Loucy (cell line): ENCODE results near the gene PDGFD.

ENCODE experiments used
- H2AFZ ChIP-seq: fragments of 200-600 bp; sonication (generic); 2 replicates; pipeline ENCODE4 v1.6.0; 2016; ENCODE audit warnings: antibody characterized with exemption, mild to moderate bottlenecking, low read length, moderate library complexity
- H3F3A ChIP-seq: fragments of 200-600 bp; 2 replicates; pipeline ENCODE4 v1.6.0; 2016; ENCODE audit warnings: antibody characterized with exemption, low read depth, mild to moderate bottlenecking
- H3K27me3 ChIP-seq: fragments of 200-600 bp; sonication (generic); 2 replicates; pipeline ENCODE4 v1.6.1; 2014; ENCODE audit warnings: low read length, mild to moderate bottlenecking; ENCODE audit not compliant: insufficient read depth, poor library complexity, severe bottlenecking
- H3K36me3 ChIP-seq: fragments of 200-600 bp; sonication (generic); 2 replicates; pipeline ENCODE4 v1.6.1; 2016; ENCODE audit warnings: low read length; ENCODE audit not compliant: insufficient read depth
- H3K4me1 ChIP-seq: fragments of 200-600 bp; sonication (generic); 2 replicates; pipeline ENCODE4 v1.5.1; 2014; ENCODE audit warnings: low read length, mild to moderate bottlenecking; ENCODE audit not compliant: insufficient read depth, poor library complexity, severe bottlenecking
- H3K4me2 ChIP-seq: fragments of 200-600 bp; sonication (generic); 2 replicates; pipeline ENCODE4 v1.6.0; 2014; ENCODE audit warnings: antibody characterized with exemption, low read length, low read depth, mild to moderate bottlenecking; ENCODE audit not compliant: poor library complexity, severe bottlenecking
- H3K4me3 ChIP-seq: fragments of 200-600 bp; sonication (generic); 2 replicates; pipeline ENCODE4 v1.5.1; 2014; ENCODE audit warnings: low read length, mild to moderate bottlenecking, mixed read lengths; ENCODE audit not compliant: poor library complexity, severe bottlenecking
- H3K79me2 ChIP-seq: fragments of 200-600 bp; sonication (generic); 2 replicates; pipeline ENCODE4 v1.6.1; 2014; ENCODE audit warnings: low read length; ENCODE audit not compliant: insufficient read depth
- H3K9ac ChIP-seq: fragments of 200-600 bp; sonication (generic); 2 replicates; pipeline ENCODE4 v1.6.0; 2014; ENCODE audit warnings: mild to moderate bottlenecking, low read depth, low read length, moderate library complexity; ENCODE audit not compliant: poor library complexity, severe bottlenecking
- H3K9me2 ChIP-seq: fragments of 200-600 bp; sonication (generic); replicated peaks from 2 replicates; pipeline ENCODE4 v1.6.1; 2016; ENCODE audit warnings: low read depth, low read length, mixed read lengths
- H3K9me3 ChIP-seq: fragments of 200-600 bp; sonication (generic); 2 replicates; pipeline ENCODE4 v1.6.1; 2014; ENCODE audit warnings: mild to moderate bottlenecking, antibody characterized with exemption, low read length, low read depth; ENCODE audit not compliant: insufficient read depth
- H4K20me1 ChIP-seq: fragments of 200-600 bp; sonication (generic); 2 replicates; pipeline ENCODE4 v1.6.0; 2014; ENCODE audit warnings: antibody characterized with exemption, low read length, mild to moderate bottlenecking; ENCODE audit not compliant: insufficient read depth, poor library complexity, severe bottlenecking
- EZH2phosphoT487 ChIP-seq: fragments of 200-600 bp; IDR thresholded peaks from 2 replicates; pipeline ENCODE4 v1.6.1; 2018; ENCODE audit warnings: antibody characterized with exemption, mild to moderate bottlenecking, moderate library complexity, borderline replicate concordance
- TF ChIP-seq, protein P1 (sequence below): fragments of 200-600 bp; sonication (generic); conservative IDR thresholded peaks from 2 replicates; pipeline ENCODE4 v1.5.1; 2014; ENCODE audit warnings: mild to moderate bottlenecking, antibody characterized with exemption, low read length

The PDGFD gene

DNA sequence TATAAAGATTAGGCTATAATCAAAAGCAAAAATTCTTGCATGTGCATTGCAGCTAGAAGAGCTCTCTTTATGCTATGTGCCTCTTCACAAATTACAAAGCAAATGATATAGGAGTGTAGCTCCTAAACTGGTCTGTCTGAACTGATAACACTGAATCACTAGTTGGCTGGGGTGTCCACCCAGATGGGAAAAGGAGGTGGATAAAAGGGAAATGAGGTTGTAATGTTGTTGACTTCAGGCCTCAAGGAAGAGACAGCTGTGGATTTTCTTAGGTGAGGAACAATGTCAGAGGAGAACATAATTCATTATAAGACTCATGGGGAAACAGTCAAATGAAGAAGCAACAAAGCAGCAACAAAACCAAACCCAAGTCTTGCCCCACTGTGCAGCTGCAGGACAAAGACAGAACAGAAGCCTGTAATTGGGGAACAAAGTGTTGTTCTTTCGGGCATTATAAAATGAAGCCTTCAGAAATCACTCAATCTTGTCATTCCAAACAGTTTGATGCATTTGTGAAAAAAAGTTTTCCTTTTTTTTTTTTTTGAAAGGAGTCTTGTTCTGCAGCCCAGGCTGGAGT is 257.6 kb downstream of the PDGFD start:
- H3K9me3 ChIP-seq: no peaks in the 10 kb centered on the region
- H3K9ac ChIP-seq: peak overlapping the region; percentile 70
- H3K4me3 ChIP-seq: no peak overlapping the region
- H4K20me1 ChIP-seq: no peaks in the 10 kb centered on the region
- H3K27me3 ChIP-seq: no peaks in the 10 kb centered on the region
- H3K4me2 ChIP-seq: peak overlapping the region; percentile 82
- no peaks in the 10 kb centered on the region for H3K36me3 ChIP-seq
- H2AFZ ChIP-seq: peak overlapping the region; percentile 25; the same call in 1 of the 2 replicates
- H3F3A ChIP-seq: peaks cover 14% of the 10 kb centered on the region; the same call in 1 of the 2 replicates
- no peaks in the 10 kb centered on the region for H3K9me2 ChIP-seq
- no peaks in the 10 kb centered on the region for H3K79me2 ChIP-seq
- no peak for TF ChIP-seq EZH2phosphoT487
- TF ChIP-seq, protein P1, sequence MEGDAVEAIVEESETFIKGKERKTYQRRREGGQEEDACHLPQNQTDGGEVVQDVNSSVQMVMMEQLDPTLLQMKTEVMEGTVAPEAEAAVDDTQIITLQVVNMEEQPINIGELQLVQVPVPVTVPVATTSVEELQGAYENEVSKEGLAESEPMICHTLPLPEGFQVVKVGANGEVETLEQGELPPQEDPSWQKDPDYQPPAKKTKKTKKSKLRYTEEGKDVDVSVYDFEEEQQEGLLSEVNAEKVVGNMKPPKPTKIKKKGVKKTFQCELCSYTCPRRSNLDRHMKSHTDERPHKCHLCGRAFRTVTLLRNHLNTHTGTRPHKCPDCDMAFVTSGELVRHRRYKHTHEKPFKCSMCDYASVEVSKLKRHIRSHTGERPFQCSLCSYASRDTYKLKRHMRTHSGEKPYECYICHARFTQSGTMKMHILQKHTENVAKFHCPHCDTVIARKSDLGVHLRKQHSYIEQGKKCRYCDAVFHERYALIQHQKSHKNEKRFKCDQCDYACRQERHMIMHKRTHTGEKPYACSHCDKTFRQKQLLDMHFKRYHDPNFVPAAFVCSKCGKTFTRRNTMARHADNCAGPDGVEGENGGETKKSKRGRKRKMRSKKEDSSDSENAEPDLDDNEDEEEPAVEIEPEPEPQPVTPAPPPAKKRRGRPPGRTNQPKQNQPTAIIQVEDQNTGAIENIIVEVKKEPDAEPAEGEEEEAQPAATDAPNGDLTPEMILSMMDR: no peak
- peaks cover 61% of the 10 kb centered on the region for H3K4me1 ChIP-seq

DNA sequence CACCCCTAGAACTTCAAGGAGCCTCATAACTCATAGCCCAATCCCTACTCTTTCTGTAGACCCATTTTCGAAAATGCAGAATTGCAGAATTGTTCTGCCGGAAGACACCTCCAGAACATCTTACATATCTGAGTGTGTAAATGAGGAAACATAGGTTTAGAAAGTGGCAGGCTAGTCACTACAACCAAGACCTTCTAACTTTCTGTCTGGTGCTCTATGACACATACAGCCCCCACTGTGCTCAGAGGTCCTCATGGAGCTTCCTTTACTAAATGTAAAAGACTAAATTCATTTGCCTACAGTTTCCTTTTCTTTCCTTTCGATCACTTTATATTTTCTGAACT is 259.7 kb downstream of the PDGFD start:
- peak overlapping the region; percentile 0 for H3K9ac ChIP-seq
- H2AFZ ChIP-seq: peak overlapping the region; percentile 28; the same call in 1 of the 2 replicates
- peak overlapping the region; percentile 13 for H3K4me3 ChIP-seq
- H3K9me2 ChIP-seq: no peaks in the 10 kb centered on the region
- no peaks in the 10 kb centered on the region for H3K27me3 ChIP-seq
- H3K79me2 ChIP-seq: no peaks in the 10 kb centered on the region
- H3K9me3 ChIP-seq: no peaks in the 10 kb centered on the region
- H3F3A ChIP-seq: peaks cover 14% of the 10 kb centered on the region; the same call in 1 of the 2 replicates
- H3K4me1 ChIP-seq: peaks cover 57% of the 10 kb centered on the region
- peak overlapping the region; percentile 55 for H3K4me2 ChIP-seq
- TF ChIP-seq, protein P1: no peak
- no peak for TF ChIP-seq EZH2phosphoT487
- H4K20me1 ChIP-seq: no peaks in the 10 kb centered on the region
- H3K36me3 ChIP-seq: no peaks in the 10 kb centered on the region

DNA sequence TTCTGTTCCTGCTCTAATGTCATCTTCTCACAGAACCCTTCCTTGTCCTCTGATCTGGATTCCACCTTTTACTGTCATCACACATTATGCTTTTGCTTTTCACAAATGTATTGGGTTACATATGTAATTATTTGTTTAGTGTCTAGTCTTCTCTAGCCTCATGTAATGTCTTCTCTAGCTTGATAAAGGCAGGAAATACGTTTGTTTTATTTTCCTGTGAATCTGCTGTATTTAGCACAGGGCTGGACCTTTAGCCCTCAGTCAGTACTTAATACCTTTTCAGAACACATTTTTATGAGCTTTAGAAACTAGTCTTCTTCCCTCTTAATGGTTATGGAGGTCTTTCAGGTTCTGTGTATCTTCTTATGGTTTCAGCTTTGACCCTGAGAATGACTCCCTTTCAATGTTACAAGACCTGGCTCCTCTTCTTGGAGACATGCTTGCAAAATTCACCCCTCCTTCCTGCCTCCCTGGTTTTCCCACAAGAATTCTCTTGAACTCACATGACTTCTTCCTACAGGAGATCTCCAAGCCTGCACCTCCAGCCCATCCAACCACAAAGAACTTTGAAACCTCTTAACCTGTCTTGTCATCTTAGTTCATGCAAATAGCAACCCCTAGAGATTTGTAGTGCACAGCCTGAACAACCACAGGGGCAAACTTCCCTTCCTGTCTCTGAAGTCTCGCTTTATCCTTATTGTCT is 260.2 kb downstream of the PDGFD start:
- H3K9ac ChIP-seq: peak overlapping the region; percentile 0
- no peaks in the 10 kb centered on the region for H3K9me3 ChIP-seq
- TF ChIP-seq EZH2phosphoT487: no peak
- TF ChIP-seq, protein P1: no peak
- peak overlapping the region; percentile 13 for H3K4me3 ChIP-seq
- peak overlapping the region; percentile 28; the same call in 1 of the 2 replicates for H2AFZ ChIP-seq
- no peaks in the 10 kb centered on the region for H3K9me2 ChIP-seq
- no peaks in the 10 kb centered on the region for H3K27me3 ChIP-seq
- H3K79me2 ChIP-seq: no peaks in the 10 kb centered on the region
- H3K4me2 ChIP-seq: peak overlapping the region; percentile 55
- peaks cover 14% of the 10 kb centered on the region; the same call in 1 of the 2 replicates for H3F3A ChIP-seq
- peaks cover 54% of the 10 kb centered on the region for H3K4me1 ChIP-seq
- no peaks in the 10 kb centered on the region for H4K20me1 ChIP-seq
- no peaks in the 10 kb centered on the region for H3K36me3 ChIP-seq
